ENCODE results near the gene FGR.
"Not testable (repeated sequence)": the region's sequence is repeated elsewhere in the genome, so short reads cannot be mapped to it uniquely, and the experiment has no call there.

The FGR gene

DNA sequence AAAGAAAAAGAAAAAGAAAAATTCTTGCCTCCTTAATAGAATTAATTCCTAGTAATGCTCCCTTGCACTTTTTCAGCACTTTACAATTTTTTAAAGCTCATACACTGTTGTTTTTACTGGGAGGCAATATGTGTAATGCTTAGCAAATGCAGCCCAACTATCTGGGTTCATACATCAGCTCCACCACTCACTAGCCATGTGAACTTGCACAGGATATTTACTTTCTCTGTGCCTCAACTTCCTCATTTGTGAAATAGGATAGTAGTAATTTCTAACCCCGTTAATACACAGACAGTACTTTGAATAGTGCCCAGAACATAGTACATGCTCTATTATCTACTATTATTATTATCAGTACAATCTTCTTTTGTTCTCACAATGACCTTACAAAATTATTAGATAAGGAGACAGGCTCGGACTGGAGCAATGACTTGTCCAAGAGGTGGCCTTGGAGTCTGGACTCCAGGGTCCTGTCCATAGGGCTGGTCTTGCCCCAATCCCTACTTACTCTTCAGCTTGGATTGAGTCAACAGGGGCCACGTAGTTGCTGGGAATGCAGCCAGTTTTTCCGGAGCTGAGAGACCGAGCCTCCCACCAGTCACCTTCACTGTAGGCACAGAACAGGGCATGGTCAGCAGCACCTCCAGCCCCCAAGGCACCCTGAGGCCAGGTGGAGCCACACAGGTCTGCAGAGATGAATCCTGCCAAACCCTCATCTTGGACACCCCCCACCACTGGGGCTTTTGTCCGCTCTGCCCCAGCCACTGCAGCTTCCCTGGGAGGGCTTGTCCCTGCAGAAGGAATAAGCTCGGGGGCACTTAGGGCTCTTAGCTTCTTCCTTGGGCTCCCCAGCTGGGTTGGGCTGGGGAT is 13.7 kb downstream of the FGR start:
- ATAC-seq (replicated peaks) = no peak
- Mint-ChIP-seq H3K4me3 (no peak overlapping the region), H3K27me3 (no peaks in the 10 kb centered on the region), H3K36me3 (peaks cover 15 to 23% of the 10 kb centered on the region in 2 donors), H3K4me1 (peaks cover 30 to 41% of the 10 kb centered on the region in 2 donors), H3K27ac (no peak overlapping the region), H3K9me3 (no peaks in the 10 kb centered on the region)
- no peak for DNase-seq

GRCh38 chr1:27619782-27620438 is 15.1 kb downstream of the FGR start:
- not testable (repeated sequence) for H3K4me3 Mint-ChIP-seq; H3K9me3 Mint-ChIP-seq; ATAC-seq (replicated peaks); DNase-seq; H3K27ac Mint-ChIP-seq; H3K27me3 Mint-ChIP-seq
- H3K36me3 Mint-ChIP-seq = peaks cover 21 to 28% of the 10 kb centered on the region in 2 donors
- peaks cover 32 to 47% of the 10 kb centered on the region in 2 donors for H3K4me1 Mint-ChIP-seq

GRCh38 chr1:27618341-27619082 is 16.5 kb downstream of the FGR start:
- Mint-ChIP-seq H3K27ac (no peak overlapping the region), H3K27me3 (no peaks in the 10 kb centered on the region), H3K4me3 (no peak overlapping the region), H3K9me3 (no peaks in the 10 kb centered on the region), H3K36me3 (peaks cover 21 to 28% of the 10 kb centered on the region in 2 donors), H3K4me1 (peaks cover 33 to 47% of the 10 kb centered on the region in 2 donors)
- no peak for DNase-seq
- ATAC-seq (replicated peaks) = peak; percentile 90 to 91

- ATAC-seq (replicated peaks) = no peak
- Mint-ChIP-seq H3K4me1 (peaks cover 28 to 49% of the 10 kb centered on the region in 2 donors), H3K9me3 (no peaks in the 10 kb centered on the region), H3K27me3 (no peaks in the 10 kb centered on the region), H3K36me3 (peaks cover 21 to 29% of the 10 kb centered on the region in 2 donors), H3K27ac (peak overlapping the region; percentile 80), H3K4me3 (no peak overlapping the region)
- no peak for DNase-seq
Observed at GRCh38 chr1:27617420-27617819, 17.6 kb downstream of the FGR start.

- ATAC-seq (replicated peaks) = no peak
- Mint-ChIP-seq H3K4me3 (no peak overlapping the region), H3K36me3 (peaks cover 25 to 36% of the 10 kb centered on the region in 2 donors), H3K27me3 (no peaks in the 10 kb centered on the region), H3K4me1 (peaks cover 29 to 51% of the 10 kb centered on the region in 2 donors), H3K9me3 (no peaks in the 10 kb centered on the region), H3K27ac (peak overlapping the region; percentile 49)
- no peak for DNase-seq
Observed at GRCh38 chr1:27616441-27616840, 18.5 kb downstream of the FGR start.

- H3K4me3 Mint-ChIP-seq = no peak overlapping the region
- H3K27me3 Mint-ChIP-seq = no peaks in the 10 kb centered on the region
- H3K9me3 Mint-ChIP-seq = no peaks in the 10 kb centered on the region
- H3K36me3 Mint-ChIP-seq = peaks cover 25 to 36% of the 10 kb centered on the region in 2 donors
- ATAC-seq (replicated peaks) = no peak
- peaks cover 33 to 51% of the 10 kb centered on the region in 2 donors for H3K4me1 Mint-ChIP-seq
- no peak overlapping the region for H3K27ac Mint-ChIP-seq
- DNase-seq = no peak
Observed at GRCh38 chr1:27615346-27616192, 19.4 kb downstream of the FGR start.

GRCh38 chr1:27614625-27615344 is 20.2 kb downstream of the FGR start:
- Mint-ChIP-seq H3K36me3 (peaks cover 24 to 36% of the 10 kb centered on the region in 2 donors), H3K27me3 (no peaks in the 10 kb centered on the region), H3K4me3 (no peak overlapping the region), H3K9me3 (no peaks in the 10 kb centered on the region), H3K4me1 (peaks cover 33 to 50% of the 10 kb centered on the region in 2 donors), H3K27ac (no peak overlapping the region)
- ATAC-seq (replicated peaks) (no peak), DNase-seq (no peak)

GRCh38 chr1:27614043-27614624 is 20.9 kb downstream of the FGR start:
- no peak for ATAC-seq (replicated peaks)
- Mint-ChIP-seq H3K4me3 (no peak overlapping the region), H3K9me3 (no peaks in the 10 kb centered on the region), H3K27ac (no peak overlapping the region), H3K4me1 (peaks cover 33 to 45% of the 10 kb centered on the region in 2 donors), H3K36me3 (peaks cover 19 to 33% of the 10 kb centered on the region in 2 donors), H3K27me3 (no peaks in the 10 kb centered on the region)
- DNase-seq = no peak

GRCh38 chr1:27612718-27613117 is 22.3 kb downstream of the FGR start:
- Mint-ChIP-seq H3K27me3 (no peaks in the 10 kb centered on the region), H3K9me3 (no peaks in the 10 kb centered on the region), H3K27ac (no peak overlapping the region), H3K4me1 (peaks cover 23 to 31% of the 10 kb centered on the region in 2 donors), H3K36me3 (peaks cover 18 to 27% of the 10 kb centered on the region in 2 donors), H3K4me3 (no peak overlapping the region)
- ATAC-seq (replicated peaks) (no peak), DNase-seq (no peak)

DNA sequence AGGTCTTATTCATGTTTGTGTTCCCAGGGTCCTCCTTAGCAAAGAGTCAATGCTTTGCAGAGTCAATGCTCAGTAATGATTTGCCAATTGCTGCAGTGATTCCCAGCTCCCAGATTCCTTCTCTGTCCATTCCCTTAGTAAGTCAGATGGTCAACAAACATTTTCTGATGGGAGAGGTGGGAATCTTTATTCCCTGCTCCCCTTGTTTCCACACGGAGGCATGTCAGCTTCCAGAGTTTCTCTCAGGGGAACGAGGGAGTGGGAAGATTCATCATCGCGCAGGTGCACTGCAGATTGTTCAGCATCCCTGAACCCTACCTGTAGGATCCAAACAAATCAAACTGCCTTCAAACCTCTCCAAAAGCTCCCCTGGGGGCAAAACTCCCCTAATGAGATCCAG is 23.5 kb downstream of the FGR start:
- Mint-ChIP-seq H3K36me3 (peaks cover 12 to 18% of the 10 kb centered on the region in 2 donors), H3K27me3 (no peaks in the 10 kb centered on the region), H3K9me3 (no peaks in the 10 kb centered on the region), H3K4me3 (no peak overlapping the region), H3K27ac (no peak overlapping the region), H3K4me1 (peaks cover 20 to 26% of the 10 kb centered on the region in 2 donors)
- DNase-seq (no peak), ATAC-seq (replicated peaks) (no peak)

- Mint-ChIP-seq H3K27me3 (no peaks in the 10 kb centered on the region), H3K27ac (no peak overlapping the region), H3K4me1 (peaks cover 21 to 26% of the 10 kb centered on the region in 2 donors), H3K4me3 (no peak overlapping the region), H3K36me3 (peaks cover 4 to 11% of the 10 kb centered on the region in 2 donors), H3K9me3 (no peaks in the 10 kb centered on the region)
- peak; percentile 72 to 76 for ATAC-seq (replicated peaks)
- DNase-seq = no peak
Observed at GRCh38 chr1:27609618-27610240, 25.3 kb downstream of the FGR start.

DNA sequence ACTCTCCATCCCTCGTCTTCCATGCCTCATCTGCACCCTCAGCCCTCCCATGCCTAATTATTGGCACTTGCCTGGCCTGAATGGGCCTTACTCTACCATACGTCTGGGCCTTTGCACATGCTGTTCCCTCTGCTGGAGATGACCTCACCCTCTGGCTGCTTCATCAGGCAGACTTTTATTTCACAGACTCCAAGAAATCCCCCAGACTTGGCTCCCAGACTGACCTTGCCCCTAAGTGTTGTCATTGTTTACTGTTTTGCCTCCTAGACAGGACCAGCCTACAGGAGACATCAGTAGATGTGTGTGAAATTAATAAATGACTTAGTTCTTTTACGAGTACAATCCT is 25.8 kb downstream of the FGR start:
- H3K4me1 Mint-ChIP-seq = peaks cover 21 to 26% of the 10 kb centered on the region in 2 donors

More for the DNA sequence above, 25.8 kb downstream of the FGR start:
- ATAC-seq (replicated peaks) (peak; percentile 26 to 36), DNase-seq (no peak)
- no peak overlapping the region for H3K4me3 Mint-ChIP-seq
- H3K36me3 Mint-ChIP-seq = peaks cover 4 to 11% of the 10 kb centered on the region in 2 donors
- H3K9me3 Mint-ChIP-seq = no peaks in the 10 kb centered on the region
- H3K27me3 Mint-ChIP-seq = no peaks in the 10 kb centered on the region
- H3K27ac Mint-ChIP-seq = no peak overlapping the region
